Activated CD8-positive, alpha-beta memory T cell treated with anti-CD3 and anti-CD28 coated beads, Interleukin-2, amount 10 ng/mL, durations not matched to agents 7 days and 5 days (primary cell): ENCODE results near the gene NUAK1. TPM values are rescaled to one million over a fixed set of nuclear protein-coding genes. Genes with fewer than 3 reads are reported as not detected.

Experiments
- ATAC-seq: fragments of 150-1000 bp; cut with Tn5 transposase; one replicate; pipeline ENCODE4 v1.10.0; 2021; ENCODE audit warnings: moderate library complexity
- CTCF ChIA-PET: fragments of 350-600 bp; sonication (Branson Sonifier 250); formaldehyde crosslinking; loops from one replicate; lab custom pipeline; 2021; ENCODE audit warnings: antibody characterized with exemption; lab: Charles Lee
- DNase-seq: peaks from one replicate; pipeline ENCODE4 v3.0.0-alpha.2; 2020
- H3K27ac Mint-ChIP-seq: one replicate; pipeline ENCODE4 v1.8.0; 2021; ENCODE audit warnings: mild to moderate bottlenecking, mixed read lengths
- H3K27me3 Mint-ChIP-seq: one replicate; pipeline ENCODE4 v1.8.0; 2021; ENCODE audit warnings: mixed read lengths
- H3K36me3 Mint-ChIP-seq: one replicate; pipeline ENCODE4 v1.8.0; 2021; ENCODE audit warnings: mild to moderate bottlenecking, mixed read lengths
- H3K4me1 Mint-ChIP-seq: one replicate; pipeline ENCODE4 v1.8.0; 2021; ENCODE audit warnings: mixed read lengths
- H3K4me3 Mint-ChIP-seq: one replicate; pipeline ENCODE4 v1.8.0; 2021; ENCODE audit warnings: mild to moderate bottlenecking, moderate library complexity, mixed read lengths
- H3K9me3 Mint-ChIP-seq: one replicate; pipeline ENCODE4 v1.8.0; 2022; ENCODE audit warnings: low read depth, mixed read lengths
- total RNA-seq, 2 experiments: library from RNA; stranded (reverse); gene quantifications; one replicate each; pipeline ENCODE4 v1.2.3, GENCODE V29; 2021

The NUAK1 gene
- total RNA-seq, 2 experiments from 2014 or later = not detected

DNA sequence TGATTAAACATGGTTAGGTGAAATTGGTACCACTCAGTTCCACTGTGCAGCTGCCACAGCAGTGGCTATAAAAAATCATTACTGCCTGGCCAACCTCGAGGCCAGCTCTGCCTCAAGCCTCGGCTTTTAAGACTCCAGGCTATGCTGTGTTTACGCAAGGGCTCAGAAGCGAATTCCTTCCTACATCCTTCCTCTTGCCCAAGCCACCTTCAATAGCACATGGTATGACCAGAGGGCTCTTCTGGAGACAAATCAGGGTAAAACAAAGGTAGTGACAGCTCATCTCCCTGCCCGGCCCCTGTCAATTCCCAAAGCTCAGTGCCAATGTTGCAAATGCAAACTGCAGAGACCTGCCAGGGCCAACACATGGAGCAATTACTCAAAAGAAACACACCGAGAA lies 31.9 kb downstream of the NUAK1 start:
- H3K27ac Mint-ChIP-seq = no peak overlapping the region
- H3K27me3 Mint-ChIP-seq = peaks cover 44% of the 10 kb centered on the region
- no peak overlapping the region for H3K4me3 Mint-ChIP-seq
- ATAC-seq (no peak), DNase-seq (no peak)
- CTCF ChIA-PET = no interaction called here
- no peaks in the 10 kb centered on the region for H3K9me3 Mint-ChIP-seq
- H3K36me3 Mint-ChIP-seq = no peaks in the 10 kb centered on the region
- peaks cover 1% of the 10 kb centered on the region for H3K4me1 Mint-ChIP-seq

- no peaks in the 10 kb centered on the region for H3K36me3 Mint-ChIP-seq
- no peaks in the 10 kb centered on the region for H3K9me3 Mint-ChIP-seq
- no peak overlapping the region for H3K4me3 Mint-ChIP-seq
- CTCF ChIA-PET = no interaction called here
- DNase-seq (no peak), ATAC-seq (no peak)
- peaks cover 1% of the 10 kb centered on the region for H3K4me1 Mint-ChIP-seq
- H3K27me3 Mint-ChIP-seq = peaks cover 41% of the 10 kb centered on the region
- no peak overlapping the region for H3K27ac Mint-ChIP-seq
Measured at GRCh38 chr12:106106061-106106566, 32.6 kb downstream of the NUAK1 start.

GRCh38 chr12:106101803-106102202 lies 37.0 kb downstream of the NUAK1 start:
- no peak for ATAC-seq
- Mint-ChIP-seq H3K4me1 (no peaks in the 10 kb centered on the region), H3K27me3 (peaks cover 42% of the 10 kb centered on the region), H3K36me3 (no peaks in the 10 kb centered on the region), H3K27ac (no peak overlapping the region), H3K4me3 (no peak overlapping the region), H3K9me3 (no peaks in the 10 kb centered on the region)
- no peak for DNase-seq
- CTCF ChIA-PET = no interaction called here

DNA sequence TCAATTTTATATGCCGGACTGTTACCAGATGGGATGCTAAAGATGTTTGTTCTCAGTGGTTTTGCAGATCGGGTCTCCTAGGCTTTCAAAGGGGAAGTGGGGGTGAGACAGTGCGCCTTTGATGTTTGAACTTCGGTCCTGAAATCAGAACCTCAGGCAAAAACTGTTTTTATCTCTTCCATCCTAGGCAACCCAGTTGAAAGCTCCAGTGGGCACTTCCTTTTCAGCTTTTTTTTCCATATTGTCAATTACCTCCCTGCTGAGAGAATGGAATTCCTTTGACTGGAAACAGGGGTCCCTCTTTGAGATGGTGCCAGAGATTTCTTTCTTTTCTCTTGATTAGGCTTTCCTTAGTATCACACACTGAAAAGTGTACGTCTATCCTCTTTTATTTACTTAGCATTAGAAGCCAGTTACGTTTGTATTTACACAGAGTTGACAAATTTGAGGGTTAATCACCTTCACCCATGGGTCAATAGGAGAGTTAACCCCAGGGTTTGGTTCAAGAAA lies 40.0 kb downstream of the NUAK1 start:
- no peak overlapping the region for H3K4me3 Mint-ChIP-seq
- no peak for DNase-seq
- ATAC-seq = no peak
- no peaks in the 10 kb centered on the region for H3K9me3 Mint-ChIP-seq
- CTCF ChIA-PET = no interaction called here
- H3K27me3 Mint-ChIP-seq = peaks cover 37% of the 10 kb centered on the region
- H3K4me1 Mint-ChIP-seq = no peaks in the 10 kb centered on the region
- no peak overlapping the region for H3K27ac Mint-ChIP-seq
- H3K36me3 Mint-ChIP-seq = no peaks in the 10 kb centered on the region

DNA sequence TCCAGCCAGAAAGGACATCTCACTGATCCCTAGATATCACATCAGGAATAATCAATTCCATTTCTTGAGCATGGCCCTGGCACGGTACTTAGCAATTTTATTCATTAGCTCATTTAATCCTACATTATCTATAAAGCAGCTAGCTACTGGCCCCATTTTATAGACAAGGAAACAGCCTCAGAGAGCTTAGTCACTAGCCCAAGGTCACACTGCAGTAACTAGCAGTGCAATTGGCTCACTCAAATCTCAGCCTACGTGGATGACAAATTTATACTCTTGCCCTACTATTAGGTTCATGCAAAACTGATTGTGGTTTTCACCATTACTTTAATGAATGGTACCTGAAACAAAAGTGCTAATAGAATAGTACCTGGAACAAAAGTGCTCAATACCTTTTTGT lies 41.7 kb downstream of the NUAK1 start:
- no peak overlapping the region for H3K27ac Mint-ChIP-seq
- ATAC-seq (no peak), DNase-seq (no peak)
- H3K9me3 Mint-ChIP-seq = no peaks in the 10 kb centered on the region
- no peaks in the 10 kb centered on the region for H3K36me3 Mint-ChIP-seq
- H3K27me3 Mint-ChIP-seq = peaks cover 43% of the 10 kb centered on the region
- no peak overlapping the region for H3K4me3 Mint-ChIP-seq
- CTCF ChIA-PET = no interaction called here
- no peaks in the 10 kb centered on the region for H3K4me1 Mint-ChIP-seq

GRCh38 chr12:106096376-106096775 lies 42.4 kb downstream of the NUAK1 start:
- no peaks in the 10 kb centered on the region for H3K4me1 Mint-ChIP-seq
- H3K27ac Mint-ChIP-seq = no peak overlapping the region
- no peak for ATAC-seq
- DNase-seq = no peak
- no peak overlapping the region for H3K4me3 Mint-ChIP-seq
- CTCF ChIA-PET = no interaction called here
- no peaks in the 10 kb centered on the region for H3K9me3 Mint-ChIP-seq
- peaks cover 43% of the 10 kb centered on the region for H3K27me3 Mint-ChIP-seq
- no peaks in the 10 kb centered on the region for H3K36me3 Mint-ChIP-seq

DNA sequence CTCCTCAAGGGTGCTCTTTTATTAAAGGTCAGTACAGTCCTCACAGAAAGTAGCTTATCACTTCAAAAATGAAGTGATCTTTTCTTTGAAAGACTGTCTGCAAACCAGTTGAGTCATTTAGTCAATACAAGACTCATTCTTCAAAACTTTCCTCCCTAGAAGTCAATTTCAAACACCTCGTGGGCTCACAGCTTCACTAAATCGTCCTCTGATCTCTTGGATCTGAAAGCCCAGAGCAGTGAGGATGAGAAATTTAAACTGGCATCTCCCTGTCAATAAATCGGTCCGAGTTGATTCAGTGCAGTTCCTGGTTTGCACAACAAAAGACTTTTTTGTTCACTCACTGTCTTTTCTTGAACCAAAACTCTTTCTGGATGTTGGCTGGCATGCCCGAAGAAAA lies 44.5 kb downstream of the NUAK1 start:
- CTCF ChIA-PET = no interaction called here
- Mint-ChIP-seq H3K9me3 (no peaks in the 10 kb centered on the region), H3K4me3 (no peak overlapping the region), H3K27ac (no peak overlapping the region), H3K36me3 (no peaks in the 10 kb centered on the region), H3K27me3 (peaks cover 38% of the 10 kb centered on the region), H3K4me1 (no peaks in the 10 kb centered on the region)
- DNase-seq (no peak), ATAC-seq (no peak)

DNA sequence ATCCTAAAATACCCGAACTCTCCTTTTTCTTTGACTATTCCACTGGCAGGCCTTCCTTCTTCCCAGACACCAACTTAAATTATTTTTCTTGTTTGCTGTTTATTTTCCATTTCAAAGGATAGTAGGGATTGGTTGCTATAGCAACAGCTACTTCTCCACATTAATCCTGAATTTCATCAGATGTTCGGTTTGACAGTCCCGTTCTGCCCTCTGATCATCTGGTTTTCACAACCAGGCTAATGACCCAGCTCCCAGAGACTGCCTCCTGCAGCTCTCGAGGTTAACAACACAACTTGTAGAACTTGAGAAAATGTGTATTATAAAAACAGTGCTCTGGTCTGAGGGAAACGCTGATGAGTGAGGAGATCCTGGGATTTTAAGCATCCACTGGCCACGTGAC lies 45.5 kb downstream of the NUAK1 start:
- Mint-ChIP-seq H3K4me1 (no peaks in the 10 kb centered on the region), H3K27ac (no peak overlapping the region), H3K27me3 (peaks cover 30% of the 10 kb centered on the region), H3K4me3 (no peak overlapping the region), H3K36me3 (no peaks in the 10 kb centered on the region), H3K9me3 (no peaks in the 10 kb centered on the region)
- no peak for DNase-seq
- ATAC-seq = no peak
- CTCF ChIA-PET = no interaction called here

- Mint-ChIP-seq H3K27me3 (peaks cover 15% of the 10 kb centered on the region), H3K36me3 (no peaks in the 10 kb centered on the region), H3K4me3 (no peak overlapping the region), H3K4me1 (no peaks in the 10 kb centered on the region), H3K27ac (no peak overlapping the region), H3K9me3 (no peaks in the 10 kb centered on the region)
- ATAC-seq (no peak), DNase-seq (no peak)
- CTCF ChIA-PET = no interaction called here
Measured at GRCh38 chr12:106091446-106091820, 47.3 kb downstream of the NUAK1 start.

DNA sequence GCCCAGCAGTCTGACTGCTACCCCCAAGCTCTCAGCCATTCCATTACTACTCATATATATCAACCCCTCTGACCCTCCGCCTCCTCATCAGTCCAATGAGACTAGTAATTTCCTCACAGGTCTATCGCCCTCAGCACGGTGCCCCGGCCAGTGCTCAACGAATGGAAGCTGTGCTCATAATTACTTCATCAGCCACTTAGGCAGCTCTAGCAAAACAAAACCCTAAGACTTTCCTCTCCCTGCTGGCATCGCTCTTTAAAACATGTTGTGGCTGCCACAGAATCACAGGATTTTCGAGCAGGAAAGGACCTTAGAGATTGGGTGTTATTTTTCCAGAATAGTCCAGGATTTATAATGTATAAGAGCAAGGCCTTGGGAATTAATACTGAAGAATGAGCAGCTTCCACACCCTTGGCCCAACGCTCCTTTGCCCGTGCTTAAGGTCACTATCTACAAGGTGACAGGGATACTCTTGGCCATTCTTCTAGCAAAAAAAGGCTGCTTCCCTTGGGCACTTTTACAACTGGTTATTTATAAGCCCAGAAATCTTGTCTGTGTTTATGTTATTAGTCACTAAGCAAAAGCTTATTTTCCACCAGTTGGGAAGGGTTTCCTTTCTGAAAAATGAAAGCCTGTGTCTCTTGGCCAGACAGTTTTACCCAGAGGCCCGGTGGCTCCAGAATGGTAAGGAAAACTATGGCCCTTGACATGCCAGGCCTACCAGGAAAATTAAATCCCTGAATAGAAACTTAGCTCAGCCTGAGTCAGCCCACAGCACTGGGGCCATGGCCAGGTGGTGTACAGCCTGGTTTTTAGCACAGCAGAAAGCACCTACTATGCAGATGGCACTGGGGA lies 47.9 kb downstream of the NUAK1 start:
- H3K9me3 Mint-ChIP-seq = no peaks in the 10 kb centered on the region
- peaks cover 12% of the 10 kb centered on the region for H3K27me3 Mint-ChIP-seq
- ATAC-seq (no peak), DNase-seq (no peak)
- no peaks in the 10 kb centered on the region for H3K4me1 Mint-ChIP-seq
- CTCF ChIA-PET = no interaction called here
- no peak overlapping the region for H3K27ac Mint-ChIP-seq
- no peak overlapping the region for H3K4me3 Mint-ChIP-seq
- H3K36me3 Mint-ChIP-seq = no peaks in the 10 kb centered on the region

- no peak overlapping the region for H3K4me3 Mint-ChIP-seq
- H3K9me3 Mint-ChIP-seq = no peaks in the 10 kb centered on the region
- CTCF ChIA-PET = no interaction called here
- no peaks in the 10 kb centered on the region for H3K36me3 Mint-ChIP-seq
- no peak for ATAC-seq
- no peak overlapping the region for H3K27ac Mint-ChIP-seq
- no peak for DNase-seq
- no peaks in the 10 kb centered on the region for H3K4me1 Mint-ChIP-seq
- H3K27me3 Mint-ChIP-seq = peaks cover 12% of the 10 kb centered on the region
Measured at GRCh38 chr12:106089935-106090334, 48.8 kb downstream of the NUAK1 start.

DNA sequence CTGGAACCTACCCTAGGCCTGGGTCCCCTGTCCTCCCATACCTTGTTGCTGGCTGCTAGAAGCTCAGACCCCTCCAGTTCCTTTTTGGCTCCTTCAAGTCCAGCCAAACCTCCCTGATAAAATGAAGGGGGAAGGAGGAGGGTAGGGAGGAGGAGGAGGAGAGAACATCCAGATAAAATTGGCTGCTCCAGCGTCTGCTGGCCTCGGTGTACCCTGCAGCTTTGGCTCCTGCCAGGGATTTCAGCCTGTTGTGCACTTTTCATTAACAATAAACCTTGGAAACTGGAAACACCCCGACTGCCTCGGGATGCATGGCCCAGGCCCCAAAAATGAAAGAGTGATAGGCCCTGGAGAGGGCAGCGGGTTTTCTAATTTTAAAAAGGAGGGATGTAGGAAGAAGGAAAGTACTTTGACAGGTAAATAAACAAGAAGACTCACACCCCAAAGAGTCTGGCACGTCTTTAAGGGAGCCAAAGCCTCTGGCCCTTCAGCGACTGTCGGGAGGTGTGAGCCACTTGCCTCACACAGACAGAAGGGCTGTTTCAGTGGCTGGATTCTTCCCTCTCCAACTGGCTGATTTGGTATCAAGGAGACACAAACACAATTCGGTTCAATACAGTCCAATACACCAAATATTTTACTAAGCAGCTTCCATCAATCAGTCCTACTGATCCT lies 49.8 kb downstream of the NUAK1 start:
- H3K4me1 Mint-ChIP-seq = no peaks in the 10 kb centered on the region
- H3K9me3 Mint-ChIP-seq = no peaks in the 10 kb centered on the region
- H3K4me3 Mint-ChIP-seq = no peak overlapping the region
- H3K36me3 Mint-ChIP-seq = no peaks in the 10 kb centered on the region
- peaks cover 7% of the 10 kb centered on the region for H3K27me3 Mint-ChIP-seq
- CTCF ChIA-PET = no interaction called here
- no peak overlapping the region for H3K27ac Mint-ChIP-seq
- DNase-seq (no peak), ATAC-seq (no peak)

DNA sequence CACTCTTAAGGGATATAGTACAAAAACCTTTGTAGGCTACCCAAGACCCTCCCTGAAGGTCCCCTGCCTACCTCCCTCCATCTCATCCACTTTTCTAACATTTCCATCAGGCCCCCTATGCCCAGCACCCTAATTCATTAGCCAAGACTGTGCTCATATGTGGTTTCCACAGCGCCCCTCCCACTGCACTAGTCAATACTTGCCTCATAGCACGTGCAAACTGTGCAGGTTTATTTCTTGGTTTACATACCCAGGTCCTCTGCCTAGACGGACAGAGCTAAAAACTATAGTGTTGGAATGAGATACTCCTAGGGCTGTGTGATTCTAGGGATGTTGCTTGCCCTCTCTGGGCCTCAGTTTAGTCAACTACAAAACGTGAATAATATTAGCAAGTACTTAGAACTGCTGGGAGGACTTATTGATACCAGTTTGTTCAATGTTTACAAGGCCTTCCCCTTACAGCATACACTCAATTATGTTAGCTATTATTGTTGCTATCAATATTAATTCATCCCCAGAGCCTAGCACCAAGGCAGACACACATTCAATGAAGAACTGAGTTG lies 50.4 kb downstream of the NUAK1 start:
- CTCF ChIA-PET = no interaction called here
- Mint-ChIP-seq H3K36me3 (no peaks in the 10 kb centered on the region), H3K4me1 (no peaks in the 10 kb centered on the region), H3K27ac (no peak overlapping the region), H3K4me3 (no peak overlapping the region), H3K9me3 (no peaks in the 10 kb centered on the region), H3K27me3 (peaks cover 11% of the 10 kb centered on the region)
- no peak for DNase-seq
- no peak for ATAC-seq

DNA sequence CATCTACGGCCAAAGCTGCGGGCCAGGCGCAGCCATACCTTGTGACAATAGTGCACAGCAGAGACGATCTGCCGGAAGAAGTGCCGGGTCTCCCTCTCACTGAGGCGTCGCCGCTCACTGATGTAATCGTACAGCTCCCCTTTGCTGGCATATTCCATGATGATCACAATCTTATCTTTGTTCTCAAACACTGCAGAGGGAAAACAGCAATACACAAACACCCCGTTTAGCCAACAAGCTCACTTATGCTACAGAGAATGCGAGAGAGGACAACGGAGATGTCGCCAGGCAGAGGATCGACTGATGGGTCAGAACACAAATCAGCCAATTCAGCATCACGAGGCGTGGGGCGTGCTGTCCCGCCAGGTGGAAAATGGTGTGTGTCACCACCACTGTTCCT lies 52.1 kb downstream of the NUAK1 start:
- peaks cover 10% of the 10 kb centered on the region for H3K27me3 Mint-ChIP-seq
- ATAC-seq = no peak

More for the DNA sequence above, 52.1 kb downstream of the NUAK1 start:
- CTCF ChIA-PET = no interaction called here
- Mint-ChIP-seq H3K27ac (no peak overlapping the region), H3K36me3 (no peaks in the 10 kb centered on the region), H3K9me3 (no peaks in the 10 kb centered on the region), H3K4me3 (no peak overlapping the region), H3K4me1 (no peaks in the 10 kb centered on the region)
- no peak for DNase-seq
